PC-3 (cell line): ENCODE results near the gene SELENOP. TPM values are rescaled to one million over a fixed set of nuclear protein-coding genes. Genes with fewer than 3 reads are reported as not detected.
A peak's percentile ranks its signal among the peaks of the same experiment; 100 is the strongest.

Experiments used
- ATAC-seq: fragments of 200-7000 bp; cut with Tn5 transposase; 2 replicates; pipeline ENCODE4 v1.9.1; 2020; ENCODE audit warnings: mild to moderate bottlenecking, moderate library complexity
- BruUV-seq: library from RNA; stranded (reverse); fragments of 400-500 nt; replicated peaks from 2 replicates; lab custom pipeline; 2021; lab: Mats Ljungman, UMichigan
- CTCF ChIA-PET: fragments of 300-600 bp; sonication (Branson Sonifier 250); formaldehyde crosslinking; loops from one replicate; lab custom pipeline; 2022; ENCODE audit warnings: antibody characterized with exemption; lab: Charles Lee
- POLR2A ChIA-PET: fragments of 300-600 bp; sonication (Branson Sonifier 250); formaldehyde crosslinking; loops from one replicate; lab custom pipeline; 2022; ENCODE audit warnings: antibody characterized with exemption; ENCODE audit not compliant: unreplicated experiment; lab: Charles Lee
- DNase-seq: peaks from one replicate; pipeline ENCODE4 v3.0.0-alpha.2; 2015
- H2AFZ ChIP-seq: fragments of 300-600 bp; sonication (generic); 2 replicates; pipeline ENCODE4 v1.6.0; 2016; ENCODE audit warnings: antibody characterized with exemption, low read length
- H3F3A ChIP-seq: fragments of 300-600 bp; sonication (generic); one replicate; pipeline ENCODE4 v1.6.0; 2017; ENCODE audit warnings: antibody characterized with exemption, low read length, control low read depth, mild to moderate bottlenecking; ENCODE audit not compliant: unreplicated experiment
- H3K27ac ChIP-seq: fragments of 300-600 bp; sonication (generic); 2 replicates; pipeline ENCODE4 v1.5.1; 2016; ENCODE audit warnings: mild to moderate bottlenecking, low read length
- H3K27me3 ChIP-seq: fragments of 300-600 bp; sonication (generic); 2 replicates; pipeline ENCODE4 v1.6.1; 2016; ENCODE audit warnings: low read length, mixed read lengths
- H3K36me3 ChIP-seq: fragments of 300-600 bp; sonication (generic); 2 replicates; pipeline ENCODE4 v1.6.1; 2016; ENCODE audit warnings: low read depth, mixed run types, low read length, mixed read lengths
- H3K4me1 ChIP-seq: fragments of 300-600 bp; sonication (generic); 2 replicates; pipeline ENCODE4 v1.5.1; 2016; ENCODE audit warnings: low read length; ENCODE audit not compliant: insufficient read depth
- H3K4me2 ChIP-seq: fragments of 300-600 bp; sonication (generic); 2 replicates; pipeline ENCODE4 v1.6.0; 2016; ENCODE audit warnings: low read length
- H3K4me3 ChIP-seq: fragments of 300-600 bp; sonication (generic); 2 replicates; pipeline ENCODE4 v1.5.1; 2016; ENCODE audit warnings: mild to moderate bottlenecking, low read length, mixed read lengths
- H3K79me2 ChIP-seq: fragments of 300-600 bp; sonication (generic); 2 replicates; pipeline ENCODE4 v1.6.1; 2017; ENCODE audit warnings: low read length, mixed read lengths
- H3K9ac ChIP-seq: fragments of 300-600 bp; sonication (generic); 2 replicates; pipeline ENCODE4 v1.6.0; 2016; ENCODE audit warnings: mild to moderate bottlenecking, low read length
- H3K9me2 ChIP-seq: fragments of 300-600 bp; sonication (generic); replicated peaks from 2 replicates; pipeline ENCODE4 v1.6.1; 2016; ENCODE audit warnings: mixed run types, low read length, mixed read lengths
- H3K9me3 ChIP-seq: fragments of 300-600 bp; sonication (generic); 2 replicates; pipeline ENCODE4 v1.6.1; 2016; ENCODE audit warnings: low read length, mixed read lengths
- H4K20me1 ChIP-seq: fragments of 300-600 bp; sonication (generic); 2 replicates; pipeline ENCODE4 v1.6.1; 2016; ENCODE audit warnings: low read length, mixed read lengths
- EZH2 ChIP-seq: fragments of 300-600 bp; sonication (generic); IDR thresholded peaks from one replicate; pipeline ENCODE4 v1.6.1; 2017; ENCODE audit warnings: antibody characterized with exemption, mild to moderate bottlenecking, low read length; ENCODE audit not compliant: unreplicated experiment
- EZH2phosphoT487 ChIP-seq: fragments of 300-600 bp; sonication (generic); IDR thresholded peaks from 2 replicates; pipeline ENCODE4 v1.6.1; 2018; ENCODE audit warnings: mild to moderate bottlenecking, antibody characterized with exemption, low read length, borderline replicate concordance
- intact Hi-C: fragments of 100-400 bp; cut with micrococcal nuclease; formaldehyde crosslinking; loops from 2 replicates; pipeline ENCODE4 v1.9.0; 2023
- total RNA-seq: library from RNA; depleted of rRNA; stranded (reverse); fragments of >200 nt; gene quantifications from 2 replicates; pipeline ENCODE4 v1.2.3, GENCODE V29; 2014
- TF ChIP-seq, protein P1 (sequence below): fragments of 300-600 bp; sonication (generic); conservative IDR thresholded peaks from 2 replicates; pipeline ENCODE4 v1.5.1; 2017; ENCODE audit warnings: antibody characterized with exemption, low read depth, mild to moderate bottlenecking, low read length

Gene SELENOP
- total RNA-seq, 1 experiment from 2014 or later = 3.3 TPM

DNA sequence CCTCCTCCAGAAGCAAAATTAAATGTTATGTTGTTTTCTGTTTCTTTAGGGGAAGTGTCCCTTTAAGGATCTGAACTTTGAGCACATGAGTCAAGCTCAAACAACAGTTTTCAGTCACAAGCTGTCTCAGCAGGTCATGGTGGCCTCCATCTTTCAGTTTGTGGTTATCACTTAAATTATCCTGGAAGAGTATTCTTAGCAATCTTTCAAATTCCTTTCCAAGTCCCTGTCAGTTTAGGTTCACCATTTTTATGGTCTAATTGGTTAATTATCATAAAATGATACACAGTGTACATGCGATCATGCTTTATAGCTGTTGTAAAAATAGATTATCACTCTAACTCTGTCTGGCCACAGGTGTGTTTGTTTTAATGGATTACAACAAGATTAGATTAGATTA lies 43.1 kb upstream of the SELENOP start:
- no peaks in the 10 kb centered on the region for H3K27me3 ChIP-seq
- H2AFZ ChIP-seq = no peak overlapping the region
- peaks cover 11% of the 10 kb centered on the region; the same call in 1 of the 2 replicates for H3K4me1 ChIP-seq
- no peaks in the 10 kb centered on the region for H3K79me2 ChIP-seq
- H3K4me2 ChIP-seq = no peak overlapping the region
- H3F3A ChIP-seq = no peaks in the 10 kb centered on the region
- H3K9ac ChIP-seq = no peak overlapping the region
- no peaks in the 10 kb centered on the region for H4K20me1 ChIP-seq
- ChIA-PET POLR2A (no interaction called here), CTCF (no interaction called here)
- H3K9me3 ChIP-seq = no peaks in the 10 kb centered on the region
- DNase-seq = no peak
- intact Hi-C loops = no loop called here
- H3K9me2 ChIP-seq = no peaks in the 10 kb centered on the region
- H3K27ac ChIP-seq = no peak overlapping the region
- TF ChIP-seq EZH2phosphoT487 (no peak), EZH2 (no peak)
- TF ChIP-seq, protein P1, sequence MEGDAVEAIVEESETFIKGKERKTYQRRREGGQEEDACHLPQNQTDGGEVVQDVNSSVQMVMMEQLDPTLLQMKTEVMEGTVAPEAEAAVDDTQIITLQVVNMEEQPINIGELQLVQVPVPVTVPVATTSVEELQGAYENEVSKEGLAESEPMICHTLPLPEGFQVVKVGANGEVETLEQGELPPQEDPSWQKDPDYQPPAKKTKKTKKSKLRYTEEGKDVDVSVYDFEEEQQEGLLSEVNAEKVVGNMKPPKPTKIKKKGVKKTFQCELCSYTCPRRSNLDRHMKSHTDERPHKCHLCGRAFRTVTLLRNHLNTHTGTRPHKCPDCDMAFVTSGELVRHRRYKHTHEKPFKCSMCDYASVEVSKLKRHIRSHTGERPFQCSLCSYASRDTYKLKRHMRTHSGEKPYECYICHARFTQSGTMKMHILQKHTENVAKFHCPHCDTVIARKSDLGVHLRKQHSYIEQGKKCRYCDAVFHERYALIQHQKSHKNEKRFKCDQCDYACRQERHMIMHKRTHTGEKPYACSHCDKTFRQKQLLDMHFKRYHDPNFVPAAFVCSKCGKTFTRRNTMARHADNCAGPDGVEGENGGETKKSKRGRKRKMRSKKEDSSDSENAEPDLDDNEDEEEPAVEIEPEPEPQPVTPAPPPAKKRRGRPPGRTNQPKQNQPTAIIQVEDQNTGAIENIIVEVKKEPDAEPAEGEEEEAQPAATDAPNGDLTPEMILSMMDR = no peak
- ATAC-seq = no peak
- H3K4me3 ChIP-seq = no peak overlapping the region
- H3K36me3 ChIP-seq = no peaks in the 10 kb centered on the region
- BruUV-seq = no TSS peak

DNA sequence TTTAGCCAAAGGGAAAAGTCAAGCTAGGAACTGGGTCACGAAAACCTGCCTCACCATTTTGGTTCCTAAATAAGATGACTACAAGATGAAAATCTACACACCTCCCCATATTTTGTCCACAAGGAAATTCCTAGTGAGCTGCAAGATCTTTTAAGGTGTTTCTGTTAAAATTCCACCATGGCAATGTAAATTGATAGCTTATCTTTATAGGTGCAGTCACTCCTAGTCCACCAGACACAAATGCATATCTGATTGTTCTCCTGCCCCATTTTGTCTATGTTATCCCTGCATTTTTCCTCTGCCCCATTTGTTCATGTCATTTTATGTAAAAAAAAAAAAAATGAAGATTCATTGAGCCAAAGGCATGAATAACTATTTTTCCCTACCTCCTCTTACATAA lies 41.1 kb upstream of the SELENOP start:
- no peaks in the 10 kb centered on the region for H3K27me3 ChIP-seq
- DNase-seq (no peak), ATAC-seq (no peak)
- no peak overlapping the region for H3K4me2 ChIP-seq
- H3K79me2 ChIP-seq = no peaks in the 10 kb centered on the region
- no TSS peak for BruUV-seq
- intact Hi-C loops = no loop called here
- TF ChIP-seq, protein P1 = no peak
- H3K36me3 ChIP-seq = no peaks in the 10 kb centered on the region
- H3K9me2 ChIP-seq = no peaks in the 10 kb centered on the region
- H3K4me1 ChIP-seq = peaks cover 8% of the 10 kb centered on the region; the same call in 1 of the 2 replicates
- no peak overlapping the region for H2AFZ ChIP-seq
- ChIA-PET CTCF (no interaction called here), POLR2A (interaction anchor here (0.6 kb wide), 1 partner anchor 709 kb away, joined by 3 read pairs; no protein-coding TSS in a partner anchor)
- H3F3A ChIP-seq = no peaks in the 10 kb centered on the region
- H3K27ac ChIP-seq = no peak overlapping the region
- no peak overlapping the region for H3K4me3 ChIP-seq
- no peaks in the 10 kb centered on the region for H3K9me3 ChIP-seq
- H4K20me1 ChIP-seq = no peaks in the 10 kb centered on the region
- no peak overlapping the region for H3K9ac ChIP-seq

DNA sequence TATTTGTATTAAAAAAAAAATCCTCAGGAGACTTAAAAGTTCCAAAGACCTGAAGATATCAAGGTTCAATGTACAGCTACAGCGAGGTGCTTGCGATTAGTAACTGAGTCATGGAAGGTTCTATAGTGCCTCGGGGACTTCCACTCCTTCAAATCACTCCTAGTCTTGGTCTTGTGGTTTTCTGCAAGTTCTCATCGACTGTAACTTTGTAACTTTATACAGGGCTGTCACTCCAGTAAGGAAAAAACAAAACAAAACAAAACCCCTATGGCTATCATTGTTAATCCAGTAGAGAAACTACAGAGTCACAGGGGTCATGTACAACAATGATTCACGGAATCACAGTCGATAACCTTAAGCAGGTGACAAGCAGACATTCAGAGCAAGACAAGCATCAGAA lies 39.8 kb upstream of the SELENOP start:
- no peak overlapping the region for H2AFZ ChIP-seq
- intact Hi-C loops = no loop called here
- H3K79me2 ChIP-seq = no peaks in the 10 kb centered on the region
- peak overlapping the region; percentile 42; the same call in 1 of the 2 replicates for H3K27ac ChIP-seq
- ATAC-seq (no peak; the same call in 1 of the 2 replicates), DNase-seq (peak; percentile 66)
- H4K20me1 ChIP-seq = no peaks in the 10 kb centered on the region
- H3F3A ChIP-seq = no peaks in the 10 kb centered on the region
- ChIA-PET CTCF (no interaction called here), POLR2A (no interaction called here)
- H3K9me3 ChIP-seq = no peaks in the 10 kb centered on the region
- TF ChIP-seq EZH2phosphoT487 (no peak), EZH2 (no peak)
- TF ChIP-seq, protein P1 = no peak
- H3K4me1 ChIP-seq = peaks cover 8% of the 10 kb centered on the region; the same call in 1 of the 2 replicates
- no TSS peak for BruUV-seq
- H3K27me3 ChIP-seq = no peaks in the 10 kb centered on the region
- H3K4me3 ChIP-seq = no peak overlapping the region
- H3K9me2 ChIP-seq = no peaks in the 10 kb centered on the region
- no peaks in the 10 kb centered on the region for H3K36me3 ChIP-seq
- no peak overlapping the region for H3K9ac ChIP-seq
- H3K4me2 ChIP-seq = peak overlapping the region; percentile 9; the same call in 1 of the 2 replicates
